B cell (primary cell): ENCODE data around the gene SSC4D. TPM values are rescaled to one million over a fixed set of nuclear protein-coding genes. Genes with fewer than 3 reads are reported as not detected.

Experiments used
- ATAC-seq: fragments of 200-7000 bp; cut with Tn5 transposase; one replicate; pipeline ENCODE4 v1.10.0; 2021; ENCODE audit warnings: low read depth, mild to moderate bottlenecking, moderate number of reproducible peaks, moderate library complexity
- CTCF ChIA-PET: fragments of 350-600 bp; sonication (Branson Sonifier 250); formaldehyde crosslinking; loops from one replicate; lab custom pipeline; 2021; ENCODE audit warnings: antibody characterized with exemption, inconsistent platforms; lab: Charles Lee
- POLR2A ChIA-PET: fragments of 350-600 bp; sonication (Branson Sonifier 250); formaldehyde crosslinking; loops from one replicate; lab custom pipeline; 2021; ENCODE audit warnings: antibody characterized with exemption; lab: Charles Lee
- DNase-seq: peaks from one replicate; pipeline ENCODE4 v3.0.0; 2013
- H2AFZ ChIP-seq: 2 replicates; pipeline ENCODE4 v1.6.1; 2012; ENCODE audit warnings: mild to moderate bottlenecking, low read depth, low read length; ENCODE audit not compliant: insufficient read depth, poor library complexity, severe bottlenecking
- H3K27ac ChIP-seq, 2 donors: 1 replicate in 1 of 2; 2 replicates in 1 of 2; pipeline ENCODE4 v1.5.1; 2012 to 2013; ENCODE audit warnings: low read length in 2 of 2, mild to moderate bottlenecking in 2 of 2, moderate library complexity in 1 of 2
- H3K27me3 ChIP-seq, 4 experiments: fragments of 200-600 bp in 1 of 4; sonication (generic) in 1 of 4; replicated peaks in 1 of 4; 1 replicate in 2 of 4; 2 replicates in 2 of 4; pipeline versions ENCODE4 v1.6.1 to v1.7.0; 2013 to 2016; ENCODE audit warnings: low read length in 3 of 4, mild to moderate bottlenecking in 2 of 4, mixed read lengths in 1 of 4, moderate library complexity in 1 of 4; ENCODE audit not compliant: insufficient read depth in 4 of 4, control insufficient read depth in 3 of 4; ENCODE audit errors: control extremely low read depth in 1 of 4
- H3K36me3 ChIP-seq, 2 experiments: replicated peaks in 1 of 2; 1 replicate in 1 of 2; 2 replicates in 1 of 2; pipeline versions ENCODE4 v1.6.1 to v1.7.1; 2013; ENCODE audit warnings: low read length in 1 of 2; ENCODE audit not compliant: insufficient read depth in 2 of 2, control insufficient read depth in 1 of 2; ENCODE audit errors: control extremely low read depth in 1 of 2, extremely low read depth in 1 of 2
- H3K4me1 ChIP-seq, 2 donors: fragments of 200-600 bp in 1 of 2; sonication (generic) in 1 of 2; 1 replicate in 1 of 2; 2 replicates in 1 of 2; pipeline versions ENCODE4 v1.5.1 to v1.6.1; 2013 to 2017; ENCODE audit warnings: low read length in 2 of 2; ENCODE audit not compliant: control insufficient read depth in 2 of 2, insufficient read depth in 2 of 2
- H3K4me2 ChIP-seq: replicated peaks from 2 replicates; pipeline ENCODE3; 2012; ENCODE audit warnings: mild to moderate bottlenecking, low read depth, low read length; ENCODE audit not compliant: poor library complexity, severe bottlenecking
- H3K4me3 ChIP-seq, 5 experiments: fragments of 200-600 bp in 1 of 5; sonication (generic) in 1 of 5; 1 replicate in 3 of 5; 2 replicates in 2 of 5; pipeline versions ENCODE4 v1.5.1 to v1.7.0; 2011 to 2016; ENCODE audit warnings: low read length in 4 of 5, mild to moderate bottlenecking in 4 of 5, low read depth in 2 of 5, control low read depth in 1 of 5, moderate library complexity in 1 of 5; ENCODE audit not compliant: insufficient read depth in 1 of 5; ENCODE audit errors: control extremely low read depth in 1 of 5, extremely low read depth in 1 of 5
- H3K79me2 ChIP-seq: fragments of 200-600 bp; sonication (generic); one replicate; pipeline ENCODE4 v1.6.0; 2016; ENCODE audit warnings: low read length; ENCODE audit not compliant: control insufficient read depth, insufficient read depth
- H3K9ac ChIP-seq: fragments of 200-600 bp; sonication (generic); 2 replicates; pipeline ENCODE4 v1.6.1; 2017; ENCODE audit warnings: mild to moderate bottlenecking, low read length, moderate library complexity
- H3K9me3 ChIP-seq, 3 donors: one replicate each; pipeline versions ENCODE4 v1.6.1 to v1.7.1; 2013; ENCODE audit warnings: low read length in 2 of 3; ENCODE audit not compliant: control insufficient read depth in 2 of 3, insufficient read depth in 1 of 3; ENCODE audit errors: control extremely low read depth in 1 of 3
- H4K20me1 ChIP-seq: 2 replicates; pipeline ENCODE4 v1.6.0; 2012; ENCODE audit warnings: mild to moderate bottlenecking, low read length; ENCODE audit not compliant: insufficient read depth, control insufficient read depth, poor library complexity, severe bottlenecking
- H3K27ac Mint-ChIP-seq: one replicate; pipeline ENCODE4 v1.8.0; 2021; ENCODE audit warnings: mixed read lengths
- H3K27me3 Mint-ChIP-seq: one replicate; pipeline ENCODE4 v1.8.0; 2021; ENCODE audit warnings: mixed read lengths
- H3K4me1 Mint-ChIP-seq: one replicate; pipeline ENCODE4 v1.8.0; 2021; ENCODE audit warnings: mixed read lengths
- H3K4me3 Mint-ChIP-seq: one replicate; pipeline ENCODE4 v1.8.0; 2021; ENCODE audit warnings: mixed read lengths
- H3K9me3 Mint-ChIP-seq: one replicate; pipeline ENCODE4 v1.8.0; 2022; ENCODE audit warnings: mixed read lengths; ENCODE audit not compliant: insufficient read depth
- CTCF ChIP-seq: fragments of 200-600 bp; IDR thresholded peaks from one replicate; pipeline ENCODE4 v1.8.0; 2022; ENCODE audit warnings: antibody characterized with exemption, mild to moderate bottlenecking
- EZH2 ChIP-seq: IDR thresholded peaks from 2 replicates; pipeline ENCODE4 v1.6.1; 2012; ENCODE audit warnings: borderline replicate concordance, low read depth, mild to moderate bottlenecking, moderate library complexity, low read length; ENCODE audit not compliant: insufficient read depth, poor library complexity, severe bottlenecking
- WGBS: methylation state at CpG from one replicate; pipeline ENCODE4 v1.1.5; 2013; ENCODE audit warnings: missing lambda C conversion rate; ENCODE audit not compliant: insufficient coverage; 5-methylcytosine and 5-hydroxymethylcytosine counted together
- intact Hi-C: fragments of 100-400 bp; cut with micrococcal nuclease; formaldehyde crosslinking; loops from one replicate; pipeline ENCODE4 v1.10.0; 2022
- polyA plus RNA-seq: library from polyadenylated mRNA; depleted of rRNA; stranded (reverse); fragments of >200 nt; gene quantifications from 2 replicates; pipeline ENCODE4 v1.2.3, GENCODE V29; 2012
- total RNA-seq, 2 donors: library from RNA; stranded (reverse); fragments of 120-200 nt in 1 of 2; gene quantifications; 1 replicate in 1 of 2; 2 replicates in 1 of 2; pipeline versions ENCODE4 v1.2.3 to v1.2.4, GENCODE V29; 2013 to 2022

SSC4D gene
- total and polyA plus RNA-seq, 2 donors (not counting 1 experiment from before 2014, with no cell fraction given) = 0.16 TPM; not detected in 1

- H3K79me2 ChIP-seq = no peaks in the 10 kb centered on the region
- no peak overlapping the region for H3K9ac ChIP-seq
- 95% methylated on average over 6 of the region's 9 CpGs for WGBS
- no peaks in the 10 kb centered on the region for H3K27me3 ChIP-seq
- H3K27ac Mint-ChIP-seq = no peak overlapping the region
- no peaks in the 10 kb centered on the region for H3K4me1 Mint-ChIP-seq
- TF ChIP-seq CTCF = no peak
- no peak for TF ChIP-seq EZH2
- no peak overlapping the region for H3K27ac ChIP-seq
- no peak for ATAC-seq
- H4K20me1 ChIP-seq = no peaks in the 10 kb centered on the region
- intact Hi-C loops = no loop called here
- H3K4me2 ChIP-seq = no peak overlapping the region
- no peak overlapping the region for H3K4me3 Mint-ChIP-seq
- H3K36me3 ChIP-seq = no peaks in the 10 kb centered on the region
- no peaks in the 10 kb centered on the region for H3K9me3 Mint-ChIP-seq
- POLR2A ChIA-PET = no interaction called here
- H3K4me3 ChIP-seq = no peak overlapping the region
- no peaks in the 10 kb centered on the region for H3K27me3 Mint-ChIP-seq
- no peak for DNase-seq
- H2AFZ ChIP-seq = no peak overlapping the region
- H3K9me3 ChIP-seq = no peaks in the 10 kb centered on the region
- no peaks in the 10 kb centered on the region for H3K4me1 ChIP-seq
- CTCF ChIA-PET = no interaction called here
Observed at GRCh38 chr7:76430211-76430610, 20.7 kb upstream of the SSC4D start.

- no peaks in the 10 kb centered on the region for H3K9me3 Mint-ChIP-seq
- Histone ChIP-seq H3K4me3 (no peak overlapping the region), H3K27ac (no peak overlapping the region), H3K4me1 (no peaks in the 10 kb centered on the region), H2AFZ (no peak overlapping the region), H3K36me3 (no peaks in the 10 kb centered on the region), H3K4me2 (no peak overlapping the region), H4K20me1 (no peaks in the 10 kb centered on the region), H3K9ac (no peak overlapping the region), H3K27me3 (no peaks in the 10 kb centered on the region), H3K79me2 (no peaks in the 10 kb centered on the region), H3K9me3 (no peaks in the 10 kb centered on the region)
- TF ChIP-seq CTCF (no peak), EZH2 (no peak)
- 91% methylated on average over 18 of the region's 18 CpGs for WGBS
- H3K27ac Mint-ChIP-seq = no peak overlapping the region
- intact Hi-C loops = no loop called here
- no peak overlapping the region for H3K4me3 Mint-ChIP-seq
- ATAC-seq (no peak), DNase-seq (no peak)
- POLR2A ChIA-PET = no interaction called here
- no peaks in the 10 kb centered on the region for H3K27me3 Mint-ChIP-seq
- no peaks in the 10 kb centered on the region for H3K4me1 Mint-ChIP-seq
- CTCF ChIA-PET = no interaction called here
Observed at GRCh38 chr7:76428868-76429805, 19.6 kb upstream of the SSC4D start.
